HTR-8/SVneo (cell line): ENCODE results near the gene MEIS1.

Experiments used
- DNase-seq: peaks from one replicate; pipeline ENCODE4 v3.0.0; 2011; ENCODE audit warnings: low spot score, mixed read lengths; ENCODE audit not compliant: insufficient read length
- FAIRE-seq: peaks from 2 replicates; lab custom pipeline; 2011; peaks lifted over from hg19 to GRCh38; lab: Jason Lieb, UNC

Gene MEIS1

DNA sequence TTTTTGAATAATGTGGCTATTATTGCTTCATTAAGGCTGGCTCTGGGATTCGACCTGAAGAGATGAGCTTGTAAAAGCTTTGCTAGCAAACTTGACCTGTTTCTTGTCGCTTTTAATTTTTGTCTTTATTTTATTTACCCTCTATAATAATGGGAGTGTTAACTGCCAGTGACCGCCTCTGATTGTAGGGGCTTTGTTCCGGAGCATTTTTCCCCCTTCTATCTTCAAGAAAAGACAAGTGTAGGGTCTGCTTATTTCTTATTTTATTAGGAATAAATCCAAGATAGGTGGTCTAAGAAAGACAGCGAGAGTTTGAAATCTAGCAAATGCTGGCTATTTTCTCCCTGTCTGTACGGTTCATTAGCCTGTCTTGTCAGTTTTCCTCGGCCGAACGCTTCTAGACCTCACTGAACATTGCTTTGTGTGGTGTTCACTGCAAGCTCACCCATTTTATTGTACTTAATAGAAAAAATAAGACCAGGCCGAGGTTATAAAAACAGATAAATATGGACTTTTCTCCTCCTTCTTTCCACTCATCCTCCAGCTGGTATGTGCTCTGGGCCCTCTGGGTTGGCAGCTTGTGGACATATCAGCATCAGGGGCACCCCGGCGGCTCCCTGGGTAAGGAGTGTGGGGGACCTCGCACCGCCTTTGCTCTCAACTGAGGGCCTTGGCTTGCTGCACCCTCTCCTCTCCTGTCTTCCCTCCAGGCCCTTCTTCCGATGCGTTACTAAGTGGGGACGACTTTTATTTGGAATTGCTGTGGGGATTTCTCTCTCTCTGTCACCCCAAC is 8.5 kb downstream of the MEIS1 start:
- FAIRE-seq (no peak), DNase-seq (no peak)

DNA sequence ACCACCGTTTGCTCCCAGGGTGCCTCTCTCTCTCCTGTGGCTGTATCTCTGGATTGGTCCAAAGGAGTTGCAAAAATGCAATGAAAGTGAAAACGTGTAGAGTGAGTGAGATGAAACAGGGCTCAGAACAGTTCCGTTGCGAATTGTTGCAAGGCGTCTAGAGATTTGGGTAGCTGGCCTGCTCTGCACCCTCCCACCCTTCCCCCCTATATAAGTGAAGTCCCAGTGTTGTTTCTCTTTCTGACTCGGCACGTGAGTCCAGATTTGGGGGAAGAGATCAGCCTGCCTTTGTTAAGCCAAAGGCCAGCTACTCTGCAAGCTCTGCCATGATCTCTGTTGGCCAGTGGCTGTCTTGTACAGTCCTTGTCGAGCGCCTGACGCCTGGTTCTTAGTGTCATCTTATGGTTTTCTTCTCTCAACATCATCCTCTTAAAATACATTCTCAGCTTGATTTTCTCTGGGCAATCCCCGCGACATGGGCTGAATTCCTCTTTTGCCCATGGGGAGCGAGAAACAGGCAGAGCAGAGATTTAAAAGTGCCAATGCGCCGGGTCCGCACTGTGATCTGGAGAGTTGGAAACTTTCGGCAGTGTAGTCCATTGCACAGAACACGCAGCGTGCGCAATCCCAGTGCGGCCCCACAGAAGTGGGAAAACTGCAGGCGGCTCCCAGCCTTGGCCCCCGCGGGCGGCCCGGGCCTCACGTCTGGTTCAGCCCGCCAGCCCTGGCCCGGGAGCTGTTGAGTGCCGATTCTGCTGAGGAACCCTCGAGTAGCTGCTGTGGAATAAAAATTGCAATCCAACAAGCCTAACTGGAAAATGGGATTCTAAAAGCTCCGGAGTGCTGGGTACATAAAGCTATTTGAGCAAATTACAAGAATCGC is 9.3 kb downstream of the MEIS1 start:
- FAIRE-seq (no peak), DNase-seq (no peak)

DNA sequence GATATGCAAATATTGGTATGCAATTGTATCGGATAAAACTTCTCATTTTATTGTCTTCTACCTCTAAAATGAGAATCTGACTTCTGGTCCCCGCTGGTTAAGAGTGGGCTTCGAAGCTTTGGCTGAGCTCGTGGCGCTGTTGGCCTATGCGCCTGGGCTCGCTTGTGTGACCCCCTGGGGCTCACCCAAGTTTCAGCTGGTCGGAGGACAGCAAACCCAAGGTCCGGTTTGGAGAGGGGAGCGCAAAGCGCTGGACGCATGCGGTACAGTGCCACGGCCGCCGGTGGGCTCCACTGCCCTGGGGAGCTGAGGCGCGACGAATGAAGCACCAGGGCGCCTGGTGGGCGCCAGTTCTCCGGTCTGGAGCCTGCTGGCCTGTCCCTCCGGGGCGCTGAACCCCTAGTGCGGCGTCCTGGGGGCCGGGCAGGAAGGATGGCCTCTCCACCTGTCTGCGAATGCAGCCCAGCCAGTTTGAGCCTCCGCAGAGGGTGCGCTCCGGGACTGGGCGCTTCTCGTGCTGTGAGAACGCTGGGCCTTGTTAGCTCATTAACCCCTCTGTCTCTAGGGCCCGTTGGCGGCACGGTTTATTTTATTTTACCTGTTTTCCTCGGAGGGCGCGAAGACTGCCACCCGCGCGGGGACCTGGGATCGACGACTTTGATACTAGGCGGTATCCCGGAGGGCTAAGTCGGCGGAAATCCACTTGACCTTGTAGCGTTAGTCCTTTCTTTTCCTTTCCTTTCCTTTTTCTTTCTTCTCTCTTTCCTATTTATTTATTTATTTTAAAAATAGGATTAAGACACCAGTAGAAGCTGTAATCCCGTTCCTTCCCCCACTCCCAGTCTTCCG is 10.4 kb downstream of the MEIS1 start:
- DNase-seq (no peak), FAIRE-seq (no peak)

DNA sequence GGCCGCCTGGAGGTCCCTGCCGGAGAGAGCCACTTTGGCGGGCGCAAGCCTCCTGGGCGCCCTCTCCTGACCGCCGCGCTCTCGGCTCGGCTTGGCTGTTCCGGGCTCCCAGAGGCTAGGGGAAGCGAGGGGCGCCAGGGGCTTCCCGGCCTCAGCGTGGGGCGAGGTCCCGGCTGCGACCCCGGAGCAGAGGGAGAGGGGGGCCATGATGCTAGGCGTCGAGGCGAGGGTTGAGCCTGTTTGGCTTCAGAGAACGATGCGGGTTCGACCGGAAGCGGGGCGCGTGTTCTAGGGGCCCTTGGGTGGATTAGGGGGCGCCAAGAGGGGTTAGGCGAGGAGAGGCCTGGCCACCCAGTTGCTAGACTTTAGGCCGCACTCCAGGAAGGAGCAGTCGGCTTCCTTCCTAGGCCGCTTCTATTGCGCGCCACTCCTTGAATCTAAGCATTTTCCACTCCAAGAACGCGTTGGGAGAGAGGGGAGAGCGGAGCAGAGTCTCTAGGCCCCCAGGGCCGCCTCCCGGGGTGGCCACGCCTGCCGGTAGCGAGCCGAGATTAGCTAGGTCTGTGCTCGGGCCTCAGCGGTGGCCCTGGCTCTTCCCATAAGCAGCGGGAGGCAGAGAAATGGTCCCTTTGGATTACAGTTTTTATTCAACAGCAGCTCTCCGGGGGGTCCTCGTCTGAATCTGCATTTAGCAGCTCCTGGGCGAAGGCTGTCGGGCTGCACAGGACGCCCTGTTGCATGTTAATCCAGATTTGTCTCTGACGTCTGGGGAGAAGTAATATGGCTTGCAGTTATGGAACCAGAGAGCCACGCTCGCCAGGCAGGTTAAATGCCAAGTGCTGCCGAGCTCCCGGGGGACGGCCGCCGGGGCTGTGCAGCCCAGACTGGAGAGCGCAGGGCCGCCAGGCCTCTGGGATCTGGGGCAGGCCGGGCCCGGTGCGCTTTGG is 11.3 kb downstream of the MEIS1 start:
- DNase-seq, result no peak
- FAIRE-seq, result no peak

DNA sequence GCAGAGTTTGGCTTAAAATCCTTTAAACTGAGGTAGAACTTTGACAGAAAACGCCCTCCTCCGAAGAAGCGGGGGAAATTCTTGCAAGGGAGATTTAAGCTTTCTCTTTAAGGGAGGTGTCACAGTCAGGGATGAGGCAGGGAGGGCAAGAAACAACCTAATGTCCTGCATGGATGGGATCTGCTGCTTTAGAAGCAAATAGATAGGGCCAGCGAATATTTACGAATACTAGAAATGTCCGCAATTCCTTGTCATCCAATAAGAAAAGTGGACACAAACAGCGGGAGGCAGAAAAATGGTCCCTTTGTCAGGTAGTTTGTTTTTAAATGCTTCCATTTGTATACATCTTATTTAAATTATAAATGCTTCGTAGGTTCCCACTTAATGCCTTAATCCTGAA is 12.0 kb downstream of the MEIS1 start:
- DNase-seq, result no peak
- no peak for FAIRE-seq

DNA sequence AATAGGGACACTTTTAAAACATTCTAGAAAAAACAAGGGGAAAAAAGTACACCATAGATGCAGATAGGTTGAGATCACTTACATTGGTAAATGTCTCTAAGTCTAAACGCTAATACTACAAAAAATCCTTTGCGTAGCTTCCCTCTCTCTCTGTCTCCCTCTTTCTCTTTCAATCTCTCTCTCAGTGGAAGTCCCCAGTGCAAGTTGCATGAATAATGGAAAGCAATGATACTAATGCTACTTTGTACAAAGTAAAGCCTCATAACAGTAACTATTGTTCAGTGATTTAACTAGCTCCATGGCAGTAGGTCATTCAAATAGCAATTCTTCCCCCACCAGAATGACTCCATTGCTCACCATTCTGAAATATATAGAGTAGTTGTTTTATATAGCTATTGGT is 12.8 kb downstream of the MEIS1 start:
- DNase-seq, result no peak
- no peak for FAIRE-seq

DNA sequence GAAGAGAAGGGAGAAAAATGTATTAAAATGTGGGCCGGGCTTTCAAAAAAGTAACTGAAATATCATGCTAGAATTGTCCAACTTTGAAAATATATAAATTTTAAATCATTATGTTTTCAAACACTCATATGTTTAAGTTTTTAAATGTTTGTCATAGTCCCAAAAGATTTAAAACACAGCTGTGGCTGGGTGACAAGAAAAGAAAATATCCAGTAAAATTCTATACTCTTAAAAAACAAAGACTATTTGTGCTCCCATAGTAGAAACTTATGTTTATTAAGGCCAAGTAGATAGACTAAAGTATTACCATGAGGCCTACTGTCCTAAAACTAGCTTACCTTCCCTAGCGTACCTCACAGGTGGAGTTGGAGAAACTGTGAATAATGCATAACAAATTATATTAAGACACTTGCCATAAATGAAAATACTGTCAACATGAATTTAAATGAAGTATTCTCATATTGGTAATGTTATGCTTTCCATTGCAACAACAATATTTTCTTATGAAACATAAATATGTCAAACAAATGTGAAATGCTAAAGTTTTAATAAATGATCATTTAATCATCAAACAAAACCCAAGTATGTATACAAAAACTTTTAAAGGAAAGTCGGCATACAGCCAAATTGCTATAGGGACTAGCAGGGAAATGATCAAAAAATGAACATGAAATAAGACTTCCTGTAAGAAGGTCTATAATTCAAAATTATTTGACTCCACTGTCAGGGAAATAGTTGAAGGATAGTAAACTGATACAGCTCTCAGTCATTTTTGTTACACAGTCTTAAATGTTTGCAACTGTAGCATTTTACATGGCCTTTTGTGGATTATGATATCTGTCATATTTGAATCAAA is 13.4 kb downstream of the MEIS1 start:
- FAIRE-seq (no peak), DNase-seq (no peak)

DNA sequence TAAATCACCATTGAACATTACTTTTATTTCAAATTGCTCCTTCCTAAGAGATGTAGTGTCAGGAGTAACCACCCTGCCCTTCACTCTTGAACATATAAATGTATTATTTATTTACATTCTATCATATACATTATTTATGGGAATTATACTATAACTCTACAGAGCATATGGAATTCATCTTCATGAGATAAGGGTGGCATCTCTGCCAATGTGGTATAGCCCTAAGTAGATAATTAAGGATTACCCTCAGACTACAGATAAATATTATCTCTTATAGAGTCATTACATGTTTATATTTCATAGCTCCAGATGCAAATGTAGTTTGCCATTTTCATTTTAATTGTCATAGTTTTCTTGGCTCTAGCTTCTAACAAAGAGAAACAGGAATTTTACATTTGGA is 17.3 kb downstream of the MEIS1 start:
- no peak for FAIRE-seq
- DNase-seq, result no peak

DNA sequence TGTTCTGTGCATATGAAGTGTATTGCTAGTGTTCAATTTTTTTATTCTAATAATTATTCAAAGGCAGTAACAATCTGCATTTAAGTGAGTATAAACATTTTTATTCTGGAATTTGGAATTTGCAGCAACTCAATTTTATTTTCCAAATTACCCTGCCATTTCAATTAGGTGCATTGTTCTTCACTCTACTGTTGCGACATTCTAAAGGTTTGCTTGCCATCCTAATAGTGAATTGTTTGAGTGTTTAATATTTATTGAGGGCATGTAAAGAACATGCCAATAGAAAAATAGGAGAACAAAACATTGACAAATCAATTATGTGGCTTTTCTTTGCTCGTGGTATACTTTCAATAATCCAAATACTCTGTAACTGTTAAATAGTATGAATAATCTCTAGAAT is 18.0 kb downstream of the MEIS1 start:
- no peak for DNase-seq
- no peak for FAIRE-seq

DNA sequence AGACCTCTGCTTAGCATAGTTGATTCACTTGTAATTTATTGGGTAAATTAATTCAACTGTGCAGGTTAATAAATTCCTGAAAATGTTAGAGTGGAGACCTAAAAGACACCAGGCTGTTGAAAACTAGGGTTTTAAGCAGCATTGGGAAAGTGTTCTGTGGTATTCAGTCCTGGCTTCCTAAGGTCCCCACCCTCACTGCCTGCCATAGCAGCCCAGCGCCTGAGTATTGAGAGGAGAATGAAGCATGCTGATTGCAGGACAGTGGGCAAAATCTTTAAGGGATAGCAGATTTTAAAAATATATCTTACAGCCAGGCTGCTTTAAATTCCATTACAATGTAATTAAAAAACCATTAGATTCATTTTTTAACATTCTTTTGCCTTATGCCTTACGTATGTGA is 20.6 kb downstream of the MEIS1 start:
- DNase-seq (no peak), FAIRE-seq (no peak)

DNA sequence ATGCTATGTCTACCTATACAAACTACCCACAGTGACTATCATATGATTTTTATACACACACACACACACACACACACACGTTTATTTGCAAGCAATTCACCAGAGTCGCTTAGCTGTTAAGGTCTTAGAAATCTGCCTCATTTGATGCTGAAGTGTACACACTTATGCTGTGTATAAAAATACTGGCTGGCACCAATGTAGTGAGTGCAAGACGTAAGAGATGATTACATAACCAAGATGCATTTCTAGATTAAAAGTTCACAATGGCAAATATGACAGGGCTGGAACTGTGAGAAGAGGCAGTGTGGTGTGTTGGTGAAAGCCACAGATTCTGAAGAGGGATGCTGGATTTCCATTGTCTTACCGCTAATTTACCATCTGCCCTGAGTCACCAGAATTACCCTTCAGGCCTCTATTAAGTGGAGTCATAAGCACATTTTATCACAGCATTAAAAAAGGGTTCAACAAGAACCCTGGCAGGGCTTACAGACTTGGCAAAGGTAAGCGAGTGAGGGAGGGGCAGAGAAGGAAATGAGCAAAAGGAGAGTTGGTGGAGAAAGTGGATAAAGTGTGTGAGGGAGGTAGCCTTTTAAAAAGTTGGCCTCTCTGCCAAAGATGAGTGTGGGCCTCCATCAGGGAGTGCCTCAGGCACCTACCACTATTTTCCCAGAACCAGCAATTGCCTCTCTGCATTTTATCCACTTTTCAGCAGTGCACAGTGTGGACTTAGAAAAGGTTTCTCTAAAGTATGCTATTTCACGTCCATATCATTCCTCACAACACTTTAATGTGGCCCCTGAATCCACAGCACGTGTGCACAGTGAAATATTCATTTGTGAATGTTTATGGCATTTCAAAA is 21.5 kb downstream of the MEIS1 start:
- peak; percentile 4 for FAIRE-seq
- no peak for DNase-seq

DNA sequence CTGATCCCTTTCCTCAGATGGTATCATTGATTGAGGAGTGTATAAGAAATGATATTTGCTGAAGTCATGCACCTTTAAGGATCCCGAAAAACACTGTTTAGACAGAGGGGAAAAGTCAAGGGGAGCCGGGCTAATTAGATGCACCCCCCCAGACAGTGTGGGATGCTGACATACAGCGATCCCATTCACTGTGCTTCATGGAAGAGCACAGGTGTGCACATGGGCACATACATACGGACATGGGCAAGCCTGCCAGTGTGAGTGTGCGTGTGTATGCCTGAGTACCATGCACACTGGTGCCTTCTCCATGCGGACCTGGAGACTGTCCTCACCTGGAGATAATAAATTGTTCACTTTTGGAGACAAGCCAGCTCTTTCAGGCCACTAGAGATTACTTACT is 22.6 kb downstream of the MEIS1 start:
- FAIRE-seq (peak; percentile 70), DNase-seq (no peak)

DNA sequence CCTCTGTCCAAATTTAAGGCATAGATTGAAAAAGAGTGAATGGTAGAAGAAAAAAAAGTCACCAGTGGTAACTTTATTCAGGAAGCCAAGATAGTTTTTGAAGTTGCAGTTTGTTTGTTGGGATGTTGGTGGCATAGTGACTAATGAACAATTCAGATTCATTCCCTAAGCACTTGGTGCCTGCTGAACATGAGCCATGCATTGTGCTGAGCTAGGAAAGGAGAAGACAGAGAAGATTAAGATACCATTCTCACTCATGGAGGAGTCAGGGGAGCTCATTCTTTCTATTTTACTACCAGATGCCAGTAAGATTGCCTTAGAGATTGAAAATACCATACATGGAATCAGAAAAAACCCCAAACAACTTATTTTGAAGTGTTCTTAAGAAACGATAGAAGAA is 25.1 kb downstream of the MEIS1 start:
- DNase-seq, result no peak

DNA sequence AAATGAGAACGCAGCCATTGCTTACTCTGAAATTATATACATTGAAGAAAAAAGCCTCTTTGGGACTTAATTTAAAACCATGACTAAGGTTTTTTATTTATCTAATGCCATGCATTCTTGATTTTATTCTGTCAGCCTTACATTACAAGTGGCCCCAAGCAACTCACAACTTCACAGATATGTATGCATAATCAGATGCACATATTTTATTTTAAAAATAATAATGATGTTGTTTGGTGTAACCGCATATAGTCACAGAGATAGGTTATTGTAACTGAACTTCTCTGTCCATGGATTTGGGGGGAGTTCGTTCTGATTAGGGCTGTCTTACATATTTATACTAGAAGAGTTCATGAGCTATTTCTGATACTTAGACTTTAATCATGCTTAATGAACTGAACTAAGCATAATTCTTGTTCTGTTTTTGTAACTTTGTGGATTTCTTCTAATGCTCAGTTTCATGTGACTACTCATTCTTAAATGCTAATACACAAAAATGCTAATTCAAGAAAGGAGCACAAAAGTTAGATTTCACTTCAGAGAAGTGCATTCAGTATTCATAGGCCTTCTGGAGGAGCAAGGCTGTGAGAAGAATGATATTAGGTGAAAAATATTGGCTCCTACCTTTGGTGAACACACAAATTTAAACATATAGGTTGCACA is 26.2 kb downstream of the MEIS1 start:
- FAIRE-seq (no peak), DNase-seq (no peak)

More for the DNA sequence above, 25.1 kb downstream of the MEIS1 start:
- FAIRE-seq, result no peak

DNA sequence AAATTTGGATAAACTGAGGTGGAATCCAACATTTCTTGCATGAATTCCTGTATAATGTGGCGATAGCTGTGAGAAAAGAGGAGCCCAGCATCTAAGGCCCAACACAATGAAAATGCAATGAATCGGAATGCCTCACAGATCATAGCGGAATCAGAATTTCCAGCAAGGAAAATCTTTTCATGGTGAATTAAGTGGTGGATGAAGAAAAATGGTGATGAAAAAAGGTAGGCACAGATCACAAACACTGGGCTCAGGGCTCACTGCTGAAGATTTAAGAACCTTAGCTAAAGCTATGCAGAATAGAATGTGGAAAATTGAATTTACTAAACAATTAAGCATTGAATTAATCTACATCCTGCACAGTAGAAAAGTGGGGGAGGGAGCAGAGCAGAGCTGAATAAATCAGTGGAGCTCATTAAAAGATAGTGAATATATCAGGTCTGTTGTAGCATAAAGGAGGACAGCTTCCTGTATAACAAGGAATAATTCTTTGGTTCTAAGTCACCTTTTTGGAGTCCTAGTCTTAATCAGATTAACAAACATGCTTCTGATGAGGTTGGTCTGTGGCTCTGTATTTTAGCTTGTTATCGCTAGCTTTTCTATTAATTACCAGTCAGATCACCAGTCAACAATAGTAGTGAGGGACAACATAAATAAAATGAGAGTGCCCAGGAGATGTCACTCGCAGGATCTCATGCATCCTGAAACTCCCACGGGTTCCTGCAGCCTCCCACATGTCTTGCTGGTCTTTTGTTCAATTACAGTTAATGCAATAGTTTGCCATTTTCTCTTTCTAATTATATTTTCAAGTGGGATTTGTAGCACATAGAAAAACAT is 27.0 kb downstream of the MEIS1 start:
- FAIRE-seq (no peak), DNase-seq (no peak)

DNA sequence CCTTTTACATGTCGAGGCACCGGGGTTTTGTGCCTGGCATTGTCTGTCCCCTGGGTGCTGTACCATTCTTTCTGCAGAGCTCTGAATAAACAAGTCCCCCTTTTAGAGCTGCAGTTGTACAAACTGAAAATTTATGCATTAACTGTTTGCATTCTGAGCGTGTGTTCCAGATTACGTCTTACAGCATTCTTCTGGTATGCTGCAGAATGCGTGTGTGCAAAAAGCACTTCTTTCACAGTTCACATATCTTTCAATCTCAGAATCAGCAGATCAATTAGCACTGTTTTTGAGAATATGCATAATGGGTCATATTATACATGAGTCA is 27.5 kb downstream of the MEIS1 start:
- FAIRE-seq (no peak), DNase-seq (no peak)
